K562 (cell line): ENCODE data around the gene CBFA2T2. TPM values are rescaled to one million over a fixed set of nuclear protein-coding genes. Genes with fewer than 3 reads are reported as not detected.

ENCODE experiments used
- ARID1B ChIP-seq: fragments of 450-650 bp; IDR thresholded peaks from 2 replicates; pipeline ENCODE4 v1.6.1; 2016; ENCODE audit warnings: antibody characterized with exemption, mild to moderate bottlenecking, inconsistent platforms
- BCL6 ChIP-seq: fragments of 250-450 bp; sonication (Bioruptor Pico); IDR thresholded peaks from 2 replicates; pipeline ENCODE4 v1.4.0; 2020
- BHLHE40 ChIP-seq: IDR thresholded peaks from 2 replicates; pipeline ENCODE4 v1.6.1; 2011; ENCODE audit warnings: low read length, improper control_type of control experiment
- BRD9 ChIP-seq: fragments of 450-650 bp; IDR thresholded peaks from 2 replicates; pipeline ENCODE4 v1.6.1; 2018; ENCODE audit warnings: low read depth; ENCODE audit not compliant: partially characterized antibody
- CBX2 ChIP-seq: fragments of 200-600 bp; sonication (generic); IDR thresholded peaks from one replicate; pipeline ENCODE4 v1.6.1; 2012; ENCODE audit warnings: mild to moderate bottlenecking, low read length, inconsistent platforms; ENCODE audit not compliant: insufficient read depth, poor library complexity, severe bottlenecking
- E2F6 ChIP-seq, 2 experiments: IDR thresholded peaks; 2 replicates each; pipeline ENCODE4 v1.6.1; 2011; ENCODE audit warnings: borderline replicate concordance in 1 of 2, control low read depth in 1 of 2, low read depth in 1 of 2, low read length in 1 of 2, mild to moderate bottlenecking in 1 of 2, mixed read lengths in 1 of 2, moderate library complexity in 1 of 2; ENCODE audit not compliant: insufficient read depth in 1 of 2, insufficient read length in 1 of 2, poor library complexity in 1 of 2, severe bottlenecking in 1 of 2; ENCODE audit errors: extremely low read depth in 1 of 2
- EHMT2 ChIP-seq: fragments of 450-650 bp; IDR thresholded peaks from 2 replicates; pipeline ENCODE4 v1.6.1; 2018; ENCODE audit warnings: antibody characterized with exemption
- FOXP4 ChIP-seq: sonication (generic); formaldehyde crosslinking; IDR thresholded peaks from 2 replicates; pipeline ENCODE4 v1.8.0; 2022; ENCODE audit warnings: mild to moderate bottlenecking, missing genetic modification reagents, borderline replicate concordance
- HDAC3 ChIP-seq: fragments of 450-650 bp; IDR thresholded peaks from 2 replicates; pipeline ENCODE4 v1.6.1; 2018; ENCODE audit warnings: borderline replicate concordance, mild to moderate bottlenecking, moderate library complexity; ENCODE audit not compliant: partially characterized antibody
- MCM7 ChIP-seq, 2 experiments: fragments of 450-650 bp; IDR thresholded peaks; 2 replicates each; pipeline ENCODE4 v1.6.1; 2016 to 2018
- POLR2G ChIP-seq: fragments of 200-400 bp; formaldehyde crosslinking; IDR thresholded peaks from 2 replicates; pipeline ENCODE4 v1.6.1; 2017; ENCODE audit warnings: low read depth, mild to moderate bottlenecking, antibody characterized with exemption, low read length, moderate library complexity
- PTTG1 ChIP-seq: fragments of 450-650 bp; IDR thresholded peaks from 2 replicates; pipeline ENCODE4 v1.6.1; 2016; ENCODE audit warnings: low read depth, mild to moderate bottlenecking, missing genetic modification characterization, missing compliant biosample characterization
- TBL1XR1 ChIP-seq, 2 experiments: IDR thresholded peaks; 2 replicates each; pipeline ENCODE4 v1.6.1; 2012; ENCODE audit warnings: improper control_type of control experiment in 2 of 2, low read length in 2 of 2, mild to moderate bottlenecking in 1 of 2
- ZBTB17 ChIP-seq: fragments of 450-650 bp; formaldehyde crosslinking; IDR thresholded peaks from 2 replicates; pipeline ENCODE4 v1.4.0; 2020; ENCODE audit warnings: mild to moderate bottlenecking
- ZBTB26 ChIP-seq: fragments of 450-650 bp; formaldehyde crosslinking; IDR thresholded peaks from 2 replicates; pipeline ENCODE4 v1.4.0; 2022; ENCODE audit warnings: missing genetic modification characterization
- ZBTB43 ChIP-seq: sonication (generic); formaldehyde crosslinking; IDR thresholded peaks from 2 replicates; pipeline ENCODE4 v1.8.0; 2023; ENCODE audit warnings: mild to moderate bottlenecking, missing genetic modification reagents
- ZC3H4 ChIP-seq: sonication (generic); formaldehyde crosslinking; IDR thresholded peaks from 2 replicates; pipeline ENCODE4 v1.9.0; 2021; ENCODE audit warnings: missing genetic modification reagents, borderline replicate concordance
- ZFP30 ChIP-seq: fragments of 250-450 bp; sonication (Bioruptor Pico); IDR thresholded peaks from 2 replicates; pipeline ENCODE4 v1.8.0; 2022; ENCODE audit warnings: moderate library complexity, mild to moderate bottlenecking, inconsistent platforms, borderline replicate concordance
- ZFP36 ChIP-seq: fragments of 150-350 bp; IDR thresholded peaks from 2 replicates; pipeline ENCODE4 v1.6.1; 2018; ENCODE audit warnings: low read length, low read depth; ENCODE audit not compliant: partially characterized antibody
- ZNF436 ChIP-seq: fragments of 250-450, 450-650 bp; sonication (Bioruptor Pico); formaldehyde crosslinking; IDR thresholded peaks from 2 replicates; pipeline ENCODE4 v1.7.0; 2020; ENCODE audit warnings: mild to moderate bottlenecking
- ZNF449 ChIP-seq: fragments of 250-450 bp; sonication (Bioruptor Pico); IDR thresholded peaks from 2 replicates; pipeline ENCODE4 v1.8.0; 2022; ENCODE audit warnings: moderate library complexity, mild to moderate bottlenecking, inconsistent platforms
- polyA plus RNA-seq, 8 experiments: library from polyadenylated mRNA; depleted of rRNA in 4 of 8; stranded (reverse) in 5 of 8; unstranded in 3 of 8; fragments of >200 nt; fragmentation: Nextera tagmentation in 2 of 8; fragmentation: Illumina TruSeq in 1 of 8; extraction: Ambion mirVana in 2 of 8; extraction: Trizol in 1 of 8; gene quantifications; 2 replicates each; pipeline versions ENCODE4 v1.2.1 to v1.2.3, GENCODE V29; 2011 to 2014; ENCODE audit warnings: inconsistent platforms in 1 of 8, missing spikeins in 1 of 8
- total RNA-seq, 7 experiments: library from RNA; depleted of rRNA in 6 of 7; stranded (reverse); fragments of >200 nt in 6 of 7; fragmentation: Illumina TruSeq in 2 of 7; extraction: Trizol in 2 of 7; gene quantifications; 2 replicates each; pipeline versions ENCODE4 v1.2.1 to v1.2.3, GENCODE V29; 2011 to 2021; ENCODE audit warnings: low replicate concordance in 1 of 7

Gene CBFA2T2
- total and polyA plus RNA-seq, 9 of the 15 experiments (the other 6 are each of a cell fraction or from before 2014, with no cell fraction given): 0.27 to 9.6 (median 5.8) TPM

- peak; percentile 87 for TF ChIP-seq HDAC3
- TF ChIP-seq TBL1XR1 (IDR thresholded peaks at IDR 0.05; ENCODE audit: low read length in 2 of 2): peak; percentile 32 to 94; a peak in 2 of 4 replicates
- no peak for TF ChIP-seq ZBTB17 (CRISPR knock-in tag)
- no peak for TF ChIP-seq ZNF449 (CRISPR knock-in tag)
- no peak for TF ChIP-seq BCL6
- TF ChIP-seq ZFP30 (CRISPR knock-in tag): no peak
- TF ChIP-seq PTTG1: no peak
- TF ChIP-seq ZNF436 (CRISPR knock-in tag): no peak
- TF ChIP-seq ZC3H4 (CRISPR knock-in tag): no peak
- TF ChIP-seq POLR2G: no peak
- 0 out of 2 replicates have a peak, but pooled peaks have one; percentile 47 for TF ChIP-seq BHLHE40
- no peak for TF ChIP-seq E2F6 (IDR thresholded peaks at IDR 0.05; ENCODE audit: borderline replicate concordance in 1 of 2, extremely low read depth in 1 of 2, insufficient read depth in 1 of 2, insufficient read length in 1 of 2, low read depth in 1 of 2, low read length in 1 of 2, poor library complexity in 1 of 2, severe bottlenecking in 1 of 2)
- TF ChIP-seq EHMT2: no peak
- TF ChIP-seq ARID1B: peak; percentile 96
- TF ChIP-seq ZBTB43: 0 out of 2 replicates have a peak, but pooled peaks have one; percentile 37
- peak; percentile 67 for TF ChIP-seq BRD9
- no peak for TF ChIP-seq ZBTB26
- no peak for TF ChIP-seq CBX2
- peak; percentile 95 for TF ChIP-seq ZFP36
- TF ChIP-seq MCM7 (IDR thresholded peaks at IDR 0.05): no peak
- TF ChIP-seq FOXP4: no peak
These were observed 199.1 kb downstream of the CBFA2T2 start (continued) for GRCh38 chr20:33688938-33689424.
